Testis (tissue), 3 donors: ENCODE measurements around the gene PRKG1. TPM values are rescaled to one million over a fixed set of nuclear protein-coding genes. Genes with fewer than 3 reads are reported as not detected.

Experiments
- DNase-seq: peaks from one replicate; pipeline ENCODE4 v3.0.0-alpha.2; 2019
- H3K27ac ChIP-seq, 2 donors: fragments of 200-600 bp; sonication (generic); one replicate each; pipeline ENCODE4 v1.5.1; 2019
- H3K27me3 ChIP-seq: fragments of 200-600 bp; sonication (generic); one replicate; pipeline ENCODE4 v1.5.1; 2019
- H3K36me3 ChIP-seq: fragments of 200-600 bp; sonication (generic); one replicate; pipeline ENCODE4 v1.5.1; 2017; ENCODE audit warnings: low read depth; ENCODE audit errors: missing control alignments
- H3K4me1 ChIP-seq: fragments of 200-600 bp; sonication (generic); one replicate; pipeline ENCODE4 v1.5.1; 2019
- H3K4me3 ChIP-seq, 2 donors: fragments of 200-600 bp; sonication (generic); one replicate each; pipeline ENCODE4 v1.5.1; 2017 to 2019
- H3K9me3 ChIP-seq: fragments of 200-600 bp; sonication (generic); one replicate; pipeline ENCODE4 v1.5.1; 2017
- POLR2A ChIP-seq: fragments of 450-650 bp; IDR thresholded peaks from one replicate; pipeline ENCODE4 v1.6.1; 2017; ENCODE audit warnings: antibody characterized with exemption, mild to moderate bottlenecking, moderate library complexity
- WGBS, 2 donors: methylation state at CpG; one replicate each; pipeline ENCODE4 v1.1.5; 2018; 5-methylcytosine and 5-hydroxymethylcytosine counted together
- intact Hi-C: fragments of 100-400 bp; cut with DNase I; formaldehyde crosslinking; loops from one replicate; pipeline ENCODE4 v1.15.1; 2023; ENCODE audit warnings: low total_unique reads
- polyA plus RNA-seq: library from polyadenylated mRNA; stranded (reverse); fragments of 350-450 nt; fragmentation: Illumina TruSeq; extraction: RNeasy Lipid Tissue Mini Kit (QIAGEN cat#74804); gene quantifications from one replicate; pipeline ENCODE4 v1.2.3, GENCODE V29; 2014; ENCODE audit warnings: low read depth, low replicate concordance; ENCODE audit not compliant: insufficient read depth
- total RNA-seq, 2 donors: library from RNA; depleted of rRNA; stranded (reverse); fragments of >200 nt; gene quantifications; one replicate each; pipeline ENCODE4 v1.2.3, GENCODE V29; 2016
- TF ChIP-seq, protein P1 (sequence below), 3 experiments: fragments of 450-650 bp in 2 of 3; fragments of 200-600 bp in 1 of 3; sonication (generic) in 1 of 3; IDR thresholded peaks; one replicate each; pipeline ENCODE4 v1.5.1; 2016 to 2019; ENCODE audit warnings: antibody characterized with exemption in 3 of 3, mild to moderate bottlenecking in 2 of 3, moderate library complexity in 1 of 3

Gene PRKG1
- total and polyA plus RNA-seq, 3 donors from 2014 or later = 6.3 to 15.3 (median 12.5) TPM

DNA sequence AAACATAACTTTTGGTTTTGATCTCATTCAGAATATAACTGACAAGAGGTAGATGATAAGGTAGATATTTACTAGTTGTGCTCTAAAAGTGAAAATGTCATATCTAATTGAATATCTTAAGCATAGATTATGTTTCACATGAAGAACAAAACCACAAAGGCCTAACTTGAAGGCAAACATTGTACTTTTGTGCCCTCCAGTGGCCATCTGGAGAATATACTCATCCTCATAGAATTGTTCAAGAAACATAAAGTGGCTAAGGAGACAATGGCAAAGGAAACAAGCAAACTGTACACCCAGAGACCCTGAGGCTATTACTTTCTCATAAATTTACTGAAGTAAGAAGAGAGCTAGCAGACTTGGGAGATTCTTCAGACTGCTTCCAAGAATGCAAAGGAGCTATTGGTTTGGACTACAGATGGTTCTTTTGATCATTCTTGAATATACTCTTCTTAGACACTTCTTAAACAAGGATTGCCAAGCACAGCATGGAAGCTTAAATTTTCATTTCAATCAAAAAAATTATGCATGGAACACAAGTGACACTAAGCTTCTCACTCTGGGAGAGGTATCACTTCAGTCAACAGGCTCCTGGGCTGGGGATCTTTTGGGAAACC is 1141.6 kb downstream of the PRKG1 start:
- no peaks in the 10 kb centered on the region for H3K36me3 ChIP-seq
- intact Hi-C loops = no loop called here
- H3K4me1 ChIP-seq = no peaks in the 10 kb centered on the region
- no peaks in the 10 kb centered on the region for H3K27me3 ChIP-seq
- no peak for TF ChIP-seq POLR2A
- TF ChIP-seq, protein P1, sequence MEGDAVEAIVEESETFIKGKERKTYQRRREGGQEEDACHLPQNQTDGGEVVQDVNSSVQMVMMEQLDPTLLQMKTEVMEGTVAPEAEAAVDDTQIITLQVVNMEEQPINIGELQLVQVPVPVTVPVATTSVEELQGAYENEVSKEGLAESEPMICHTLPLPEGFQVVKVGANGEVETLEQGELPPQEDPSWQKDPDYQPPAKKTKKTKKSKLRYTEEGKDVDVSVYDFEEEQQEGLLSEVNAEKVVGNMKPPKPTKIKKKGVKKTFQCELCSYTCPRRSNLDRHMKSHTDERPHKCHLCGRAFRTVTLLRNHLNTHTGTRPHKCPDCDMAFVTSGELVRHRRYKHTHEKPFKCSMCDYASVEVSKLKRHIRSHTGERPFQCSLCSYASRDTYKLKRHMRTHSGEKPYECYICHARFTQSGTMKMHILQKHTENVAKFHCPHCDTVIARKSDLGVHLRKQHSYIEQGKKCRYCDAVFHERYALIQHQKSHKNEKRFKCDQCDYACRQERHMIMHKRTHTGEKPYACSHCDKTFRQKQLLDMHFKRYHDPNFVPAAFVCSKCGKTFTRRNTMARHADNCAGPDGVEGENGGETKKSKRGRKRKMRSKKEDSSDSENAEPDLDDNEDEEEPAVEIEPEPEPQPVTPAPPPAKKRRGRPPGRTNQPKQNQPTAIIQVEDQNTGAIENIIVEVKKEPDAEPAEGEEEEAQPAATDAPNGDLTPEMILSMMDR (IDR thresholded peaks at IDR 0.05) = peak; percentile 58 to 86 (median 77)
- H3K27ac ChIP-seq = no peak overlapping the region
- peak; percentile 63 for DNase-seq
- no peaks in the 10 kb centered on the region for H3K9me3 ChIP-seq
- H3K4me3 ChIP-seq = no peak overlapping the region

DNA sequence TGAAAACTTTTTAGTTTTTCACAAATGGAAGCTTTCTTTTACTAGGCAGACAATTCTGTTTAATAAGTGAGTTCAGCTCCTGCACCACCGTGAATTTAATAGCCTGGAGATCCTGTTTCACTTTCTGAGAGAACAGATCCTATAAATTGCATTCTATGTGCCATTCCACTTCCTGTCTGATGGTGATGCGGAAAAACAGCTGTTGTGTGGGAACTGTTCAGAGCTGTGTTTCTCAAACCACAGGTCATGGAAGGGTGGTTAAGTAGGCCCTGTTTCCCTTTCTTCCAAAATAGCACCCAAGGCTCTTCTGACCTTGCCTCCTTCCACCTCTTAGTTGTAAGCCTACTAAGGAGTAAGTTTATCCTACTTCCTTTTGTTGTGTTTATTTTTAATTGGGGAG is 1142.6 kb downstream of the PRKG1 start:
- intact Hi-C loops = no loop called here
- H3K27ac ChIP-seq = no peak overlapping the region
- no peak for DNase-seq
- no peaks in the 10 kb centered on the region for H3K9me3 ChIP-seq
- no peaks in the 10 kb centered on the region for H3K27me3 ChIP-seq
- H3K4me1 ChIP-seq = no peaks in the 10 kb centered on the region
- TF ChIP-seq, protein P1 (IDR thresholded peaks at IDR 0.05) = no peak
- no peak for TF ChIP-seq POLR2A
- no peaks in the 10 kb centered on the region for H3K36me3 ChIP-seq
- H3K4me3 ChIP-seq = no peak overlapping the region
- 53 to 59% methylated on average over 2 of the region's 2 CpGs for whole genome bisulfite sequencing, 2 donors

DNA sequence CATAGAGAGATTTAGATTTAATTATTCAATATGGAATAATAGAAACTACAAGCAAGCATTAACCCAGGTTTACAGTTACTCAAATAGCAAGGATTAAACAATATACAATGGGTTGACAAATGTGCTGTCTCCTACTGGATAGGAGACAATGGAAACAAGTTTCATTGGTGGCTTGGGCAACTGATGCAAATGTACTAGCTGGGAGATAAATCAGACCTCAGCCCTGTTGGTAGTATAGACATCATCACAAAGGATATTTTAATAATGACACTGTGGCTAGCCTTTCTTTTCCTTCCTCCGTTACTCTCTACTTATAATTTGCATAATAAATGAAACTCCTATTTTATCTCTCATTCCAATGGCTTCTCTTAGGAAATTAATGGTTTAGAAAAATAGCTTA is 1143.2 kb downstream of the PRKG1 start:
- TF ChIP-seq, protein P1 (IDR thresholded peaks at IDR 0.05) = no peak
- TF ChIP-seq POLR2A = no peak
- DNase-seq = no peak
- intact Hi-C loops = no loop called here
- H3K9me3 ChIP-seq = no peaks in the 10 kb centered on the region
- H3K27me3 ChIP-seq = no peaks in the 10 kb centered on the region
- no peak overlapping the region for H3K4me3 ChIP-seq
- no peaks in the 10 kb centered on the region for H3K36me3 ChIP-seq
- 84 to 93% methylated on average over 1 of the region's 1 CpG for WGBS, 2 donors
- no peak overlapping the region for H3K27ac ChIP-seq
- H3K4me1 ChIP-seq = no peaks in the 10 kb centered on the region

DNA sequence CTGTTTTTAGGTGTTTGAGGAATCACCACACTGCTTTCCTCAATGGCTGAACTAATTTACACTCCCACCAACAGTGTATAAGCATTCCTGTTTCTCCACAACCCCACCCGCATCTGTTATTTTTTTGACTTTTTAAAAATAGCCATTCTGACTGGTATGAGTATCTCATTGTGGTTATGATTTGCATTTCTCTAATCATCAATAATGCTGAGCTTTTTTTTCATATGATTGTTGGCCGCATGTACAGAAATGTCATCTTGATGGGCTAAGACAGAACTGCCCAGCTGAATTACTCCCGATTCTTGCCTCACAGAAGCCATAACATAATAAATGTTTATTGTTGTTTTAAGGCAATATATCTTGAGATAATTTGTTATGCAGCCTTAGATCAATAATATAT is 1146.7 kb downstream of the PRKG1 start:
- no peaks in the 10 kb centered on the region for H3K27me3 ChIP-seq
- intact Hi-C loops = no loop called here
- H3K27ac ChIP-seq = no peak overlapping the region
- H3K9me3 ChIP-seq = no peaks in the 10 kb centered on the region
- no peak for TF ChIP-seq POLR2A
- TF ChIP-seq, protein P1 (IDR thresholded peaks at IDR 0.05) = no peak
- DNase-seq = no peak
- H3K4me1 ChIP-seq = no peaks in the 10 kb centered on the region
- H3K36me3 ChIP-seq = no peaks in the 10 kb centered on the region
- 83 to 90% methylated on average over 3 of the region's 3 CpGs for WGBS, 2 donors
- no peak overlapping the region for H3K4me3 ChIP-seq

DNA sequence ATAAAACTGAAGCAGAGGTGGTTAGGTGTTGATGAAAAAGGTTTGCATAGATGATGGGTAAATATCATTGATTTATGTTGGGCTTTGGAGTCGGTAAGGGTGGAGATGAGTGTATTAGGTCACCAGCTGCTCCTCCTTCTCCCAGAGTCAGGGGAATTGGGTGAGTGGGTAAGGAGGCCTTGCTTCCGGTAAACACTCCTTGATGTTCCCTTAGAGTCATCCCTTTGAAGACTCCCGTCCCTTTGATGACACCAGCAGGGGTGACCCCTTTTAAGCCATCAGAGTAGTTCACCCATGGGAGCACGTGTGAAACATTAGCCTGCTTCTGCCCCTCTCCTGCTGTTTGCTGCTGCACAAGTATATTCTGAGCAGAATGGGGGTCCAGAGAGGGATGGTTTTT is 1147.6 kb downstream of the PRKG1 start:
- no peaks in the 10 kb centered on the region for H3K9me3 ChIP-seq
- DNase-seq = no peak
- H3K4me1 ChIP-seq = no peaks in the 10 kb centered on the region
- H3K27me3 ChIP-seq = no peaks in the 10 kb centered on the region
- intact Hi-C loops = no loop called here
- no peak overlapping the region for H3K27ac ChIP-seq
- WGBS, 2 donors = 79 to 90% methylated on average over 4 of the region's 4 CpGs
- no peak overlapping the region for H3K4me3 ChIP-seq
- TF ChIP-seq POLR2A = no peak
- TF ChIP-seq, protein P1 (IDR thresholded peaks at IDR 0.05) = no peak
- no peaks in the 10 kb centered on the region for H3K36me3 ChIP-seq
